K562 (cell line): Measurements from ENCODE around the gene TVP23A. TPM values are rescaled to one million over a fixed set of nuclear protein-coding genes. Genes with fewer than 3 reads are reported as not detected.

ENCODE experiments used
- CHD4 ChIP-seq: fragments of 200-600 bp; sonication (generic); IDR thresholded peaks from 3 replicates; pipeline ENCODE4 v1.6.1; 2012; ENCODE audit warnings: low read depth, mild to moderate bottlenecking, mixed read lengths, low read length, inconsistent platforms; ENCODE audit not compliant: insufficient read depth, insufficient replicate concordance, poor library complexity, severe bottlenecking
- GATAD2A ChIP-seq: fragments of 450-650 bp; IDR thresholded peaks from 2 replicates; pipeline ENCODE4 v1.6.1; 2017
- LCOR ChIP-seq: sonication (generic); formaldehyde crosslinking; IDR thresholded peaks from 2 replicates; pipeline ENCODE4 v1.8.0; 2022; ENCODE audit warnings: mild to moderate bottlenecking, missing genetic modification reagents
- NCOA2 ChIP-seq, 2 experiments: fragments of 450-650 bp; IDR thresholded peaks; 2 replicates each; pipeline ENCODE4 v1.6.1; 2018; ENCODE audit warnings: mild to moderate bottlenecking in 2 of 2, moderate library complexity in 1 of 2; ENCODE audit not compliant: partially characterized antibody in 2 of 2
- OTX1 ChIP-seq: fragments of 450-650 bp; formaldehyde crosslinking; IDR thresholded peaks from 2 replicates; pipeline ENCODE4 v1.4.0; 2022; ENCODE audit warnings: mild to moderate bottlenecking
- SIX5 ChIP-seq, 2 experiments: IDR thresholded peaks; 2 replicates each; pipeline ENCODE4 v1.6.1; 2011; ENCODE audit warnings: low read length in 2 of 2, borderline replicate concordance in 1 of 2, low read depth in 1 of 2, mild to moderate bottlenecking in 1 of 2, moderate library complexity in 1 of 2; ENCODE audit not compliant: insufficient read depth in 1 of 2
- polyA plus RNA-seq, 8 experiments: library from polyadenylated mRNA; depleted of rRNA in 4 of 8; stranded (reverse) in 5 of 8; unstranded in 3 of 8; fragments of >200 nt; fragmentation: Nextera tagmentation in 2 of 8; fragmentation: Illumina TruSeq in 1 of 8; extraction: Ambion mirVana in 2 of 8; extraction: Trizol in 1 of 8; gene quantifications; 2 replicates each; pipeline versions ENCODE4 v1.2.1 to v1.2.3, GENCODE V29; 2011 to 2014; ENCODE audit warnings: inconsistent platforms in 1 of 8, missing spikeins in 1 of 8
- total RNA-seq, 7 experiments: library from RNA; depleted of rRNA in 6 of 7; stranded (reverse); fragments of >200 nt in 6 of 7; fragmentation: Illumina TruSeq in 2 of 7; extraction: Trizol in 2 of 7; gene quantifications; 2 replicates each; pipeline versions ENCODE4 v1.2.1 to v1.2.3, GENCODE V29; 2011 to 2021; ENCODE audit warnings: low replicate concordance in 1 of 7
- TF ChIP-seq, protein P1 (sequence below): sonication (generic); formaldehyde crosslinking; IDR thresholded peaks from 2 replicates; pipeline ENCODE4 v1.8.0; 2022; ENCODE audit warnings: missing genetic modification reagents, mild to moderate bottlenecking, borderline replicate concordance
- TF ChIP-seq, protein P2 (sequence below): fragments of 250-450 bp; sonication (Bioruptor Pico); IDR thresholded peaks from 2 replicates; pipeline ENCODE4 v1.5.0; 2021

The TVP23A gene
- total and polyA plus RNA-seq, 9 of the 15 experiments (the other 6 are each of a cell fraction or from before 2014, with no cell fraction given) = 0.04 to 0.77 (median 0.10) TPM; not detected in 3

DNA sequence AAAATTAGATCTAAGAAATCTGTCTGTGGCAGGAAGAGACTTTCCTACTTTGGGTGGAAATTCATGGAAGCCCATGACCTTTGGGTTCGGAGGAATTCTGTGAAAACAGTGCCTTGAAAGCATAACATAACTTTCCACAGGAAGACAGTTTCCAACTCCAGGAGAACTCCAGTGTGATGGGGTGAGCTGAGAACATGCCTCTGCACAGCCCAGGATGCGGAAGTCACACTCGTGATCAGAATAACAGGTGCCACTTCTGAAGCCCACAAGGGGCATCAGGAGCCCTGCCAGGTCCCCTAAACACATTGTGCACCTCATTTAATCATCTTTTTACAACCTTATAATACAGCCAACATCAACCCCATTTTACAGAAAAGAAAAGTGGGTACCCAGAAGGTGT, 9.7 kb downstream of the TVP23A start (continued):
- TF ChIP-seq, protein P1, sequence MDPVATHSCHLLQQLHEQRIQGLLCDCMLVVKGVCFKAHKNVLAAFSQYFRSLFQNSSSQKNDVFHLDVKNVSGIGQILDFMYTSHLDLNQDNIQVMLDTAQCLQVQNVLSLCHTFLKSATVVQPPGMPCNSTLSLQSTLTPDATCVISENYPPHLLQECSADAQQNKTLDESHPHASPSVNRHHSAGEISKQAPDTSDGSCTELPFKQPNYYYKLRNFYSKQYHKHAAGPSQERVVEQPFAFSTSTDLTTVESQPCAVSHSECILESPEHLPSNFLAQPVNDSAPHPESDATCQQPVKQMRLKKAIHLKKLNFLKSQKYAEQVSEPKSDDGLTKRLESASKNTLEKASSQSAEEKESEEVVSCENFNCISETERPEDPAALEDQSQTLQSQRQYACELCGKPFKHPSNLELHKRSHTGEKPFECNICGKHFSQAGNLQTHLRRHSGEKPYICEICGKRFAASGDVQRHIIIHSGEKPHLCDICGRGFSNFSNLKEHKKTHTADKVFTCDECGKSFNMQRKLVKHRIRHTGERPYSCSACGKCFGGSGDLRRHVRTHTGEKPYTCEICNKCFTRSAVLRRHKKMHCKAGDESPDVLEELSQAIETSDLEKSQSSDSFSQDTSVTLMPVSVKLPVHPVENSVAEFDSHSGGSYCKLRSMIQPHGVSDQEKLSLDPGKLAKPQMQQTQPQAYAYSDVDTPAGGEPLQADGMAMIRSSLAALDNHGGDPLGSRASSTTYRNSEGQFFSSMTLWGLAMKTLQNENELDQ (CRISPR knock-in tag) = no peak
- TF ChIP-seq CHD4 (no peak), OTX1 (no peak), NCOA2 (IDR thresholded peaks at IDR 0.05; ENCODE audit: partially characterized antibody in 2 of 2) (no peak), LCOR (no peak), GATAD2A (no peak), SIX5 (IDR thresholded peaks at IDR 0.05; ENCODE audit: borderline replicate concordance in 1 of 2, insufficient read depth in 1 of 2, low read depth in 1 of 2, low read length in 2 of 2) (no peak)
- TF ChIP-seq, protein P2, sequence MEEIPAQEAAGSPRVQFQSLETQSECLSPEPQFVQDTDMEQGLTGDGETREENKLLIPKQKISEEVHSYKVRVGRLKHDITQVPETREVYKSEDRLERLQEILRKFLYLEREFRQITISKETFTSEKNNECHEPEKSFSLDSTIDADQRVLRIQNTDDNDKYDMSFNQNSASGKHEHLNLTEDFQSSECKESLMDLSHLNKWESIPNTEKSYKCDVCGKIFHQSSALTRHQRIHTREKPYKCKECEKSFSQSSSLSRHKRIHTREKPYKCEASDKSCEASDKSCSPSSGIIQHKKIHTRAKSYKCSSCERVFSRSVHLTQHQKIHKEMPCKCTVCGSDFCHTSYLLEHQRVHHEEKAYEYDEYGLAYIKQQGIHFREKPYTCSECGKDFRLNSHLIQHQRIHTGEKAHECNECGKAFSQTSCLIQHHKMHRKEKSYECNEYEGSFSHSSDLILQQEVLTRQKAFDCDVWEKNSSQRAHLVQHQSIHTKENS (CRISPR knock-in tag) = no peak
